ENCODE measurements around the gene JAML.

- no peak for TF ChIP-seq CTCF (conservative IDR thresholded peaks at IDR 0.05 in 1 of 2, IDR thresholded peaks at IDR 0.05 in 1 of 2; ENCODE audit: extremely low read depth in 1 of 2, insufficient read depth in 1 of 2, low read depth in 1 of 2, low read length in 2 of 2)
- TF ChIP-seq EZH2 (IDR thresholded peaks at IDR 0.05; ENCODE audit: borderline replicate concordance, low read length), result no peak
These were observed 819 bp downstream of the JAML start for GRCh38 chr11:118223992-118224391.

Data from mammary epithelial cell (primary cell).